SK-N-MC (cell line): ENCODE data around the gene HCN3.
A peak's percentile ranks its signal among the peaks of the same experiment; 100 is the strongest.
"Not testable (repeated sequence)": the region's sequence is repeated elsewhere in the genome, so short reads cannot be mapped to it uniquely, and the experiment has no call there.

Experiments
- DNase-seq: peaks from one replicate; pipeline ENCODE4 v3.0.0-alpha.2; 2011; ENCODE audit warnings: low read depth, low spot score
- H3K27ac ChIP-seq: fragments of 200-600 bp; sonication (generic); 2 replicates; pipeline ENCODE4 v1.5.1; 2016; ENCODE audit warnings: mixed run types
- H3K36me3 ChIP-seq: fragments of 200-600 bp; sonication (generic); 2 replicates; pipeline ENCODE4 v1.6.1; 2017; ENCODE audit warnings: antibody characterized with exemption, low read length, mixed read lengths; ENCODE audit not compliant: insufficient read depth
- H3K4me3 ChIP-seq: fragments of 200-600 bp; sonication (generic); 2 replicates; pipeline ENCODE4 v1.5.1; 2016
- H3K9ac ChIP-seq: fragments of 200-600 bp; sonication (generic); 2 replicates; pipeline ENCODE4 v1.8.0; 2017; ENCODE audit warnings: mixed run types, mixed read lengths; ENCODE audit not compliant: insufficient read length
- H3K9me3 ChIP-seq: fragments of 200-600 bp; sonication (generic); 2 replicates; pipeline ENCODE4 v1.6.1; 2017; ENCODE audit warnings: low read depth, mild to moderate bottlenecking, antibody characterized with exemption, low read length, moderate library complexity, mixed read lengths
- EZH2 ChIP-seq: fragments of 200-600 bp; sonication (generic); IDR thresholded peaks from one replicate; pipeline ENCODE4 v1.6.1; 2017; ENCODE audit warnings: antibody characterized with exemption
- FOXP2 ChIP-seq: optimal IDR thresholded peaks from 2 replicates; pipeline ENCODE3; 2011; ENCODE audit warnings: mild to moderate bottlenecking, moderate library complexity; ENCODE audit not compliant: insufficient read depth; ENCODE audit errors: extremely low read length, control extremely low read depth
- POLR2AphosphoS5 ChIP-seq: IDR thresholded peaks from 2 replicates; pipeline ENCODE4 v1.6.1; 2012; ENCODE audit warnings: mild to moderate bottlenecking, low read depth, low read length, borderline replicate concordance

Gene HCN3

GRCh38 chr1:155324717-155325602, 47.7 kb downstream of the HCN3 start:
- H3K36me3 ChIP-seq = peaks cover 3% of the 10 kb centered on the region; the same call in 1 of the 2 replicates
- TF ChIP-seq FOXP2 = no peak
- TF ChIP-seq EZH2 = no peak
- no peak for TF ChIP-seq POLR2AphosphoS5
- H3K4me3 ChIP-seq = peak overlapping the region; percentile 84
- peak overlapping the region; percentile 82 for H3K9ac ChIP-seq
- no peak for DNase-seq
- H3K9me3 ChIP-seq = no peaks in the 10 kb centered on the region
- H3K27ac ChIP-seq = no peak overlapping the region

DNA sequence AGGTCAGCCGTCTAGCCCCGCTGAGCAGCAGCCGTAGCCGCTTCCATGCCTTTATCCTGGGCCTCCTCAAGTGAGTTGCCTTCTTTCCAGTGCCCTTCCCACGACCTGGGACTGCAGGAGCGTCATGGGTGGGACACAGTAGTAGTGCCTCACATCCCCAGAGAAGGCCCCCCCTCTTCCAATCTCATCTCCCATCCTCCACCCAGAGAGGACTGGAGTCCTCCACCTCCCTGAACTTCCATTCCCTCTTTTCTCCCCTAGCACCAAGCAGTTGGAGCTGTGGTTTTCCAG, 48.3 kb downstream of the HCN3 start:
- no peak for DNase-seq
- Histone ChIP-seq H3K27ac (no peak overlapping the region), H3K4me3 (peak overlapping the region; percentile 84; the same call in 1 of the 2 replicates)

DNA sequence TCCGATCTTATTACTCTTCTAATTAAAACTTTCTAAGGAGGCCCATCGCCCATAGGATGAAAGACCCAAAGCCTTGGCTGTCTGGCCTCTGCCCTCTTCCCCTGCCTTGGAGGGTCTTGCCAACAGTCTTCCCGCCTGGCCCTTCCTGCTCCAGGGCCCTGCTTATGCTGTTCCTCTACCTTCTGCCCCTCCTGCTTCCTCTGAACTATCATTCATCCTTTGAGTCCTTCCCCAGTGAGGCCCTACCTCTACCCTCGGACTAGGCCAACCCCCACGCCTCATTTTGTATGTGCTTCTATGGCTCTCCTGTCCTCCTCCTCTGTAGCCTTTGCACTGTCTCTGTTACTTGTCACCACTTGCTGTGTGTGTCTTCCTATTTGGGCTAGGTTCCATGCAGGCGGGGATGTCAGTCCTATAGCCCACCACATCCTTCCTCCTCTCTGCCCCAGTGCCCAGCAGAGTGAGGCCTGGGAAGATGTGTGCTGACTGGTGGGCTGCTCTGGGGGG, 48.8 kb downstream of the HCN3 start:
- Histone ChIP-seq H3K9me3 (no peaks in the 10 kb centered on the region), H3K27ac (no peak overlapping the region), H3K9ac (no peak overlapping the region), H3K36me3 (peaks cover 14% of the 10 kb centered on the region), H3K4me3 (no peak overlapping the region)
- DNase-seq = no peak
- no peak for TF ChIP-seq FOXP2
- TF ChIP-seq EZH2 = no peak
- TF ChIP-seq POLR2AphosphoS5 = no peak; the same call in 1 of the 2 replicates

More for the DNA sequence above, 48.3 kb downstream of the HCN3 start:
- H3K36me3 ChIP-seq = peaks cover 9% of the 10 kb centered on the region
- no peaks in the 10 kb centered on the region for H3K9me3 ChIP-seq
- TF ChIP-seq FOXP2 = no peak
- TF ChIP-seq EZH2 = no peak
- no peak for TF ChIP-seq POLR2AphosphoS5
- no peak overlapping the region for H3K9ac ChIP-seq

GRCh38 chr1:155326631-155327037, 49.4 kb downstream of the HCN3 start:
- peaks cover 17% of the 10 kb centered on the region for H3K36me3 ChIP-seq
- no peak for DNase-seq
- no peaks in the 10 kb centered on the region for H3K9me3 ChIP-seq
- H3K4me3 ChIP-seq = no peak overlapping the region
- H3K9ac ChIP-seq = no peak overlapping the region
- no peak overlapping the region; the same call in 1 of the 2 replicates for H3K27ac ChIP-seq
- TF ChIP-seq EZH2 (no peak), FOXP2 (no peak), POLR2AphosphoS5 (no peak)

- Histone ChIP-seq H3K9me3 (no peaks in the 10 kb centered on the region), H3K27ac (no peak overlapping the region; the same call in 1 of the 2 replicates), H3K36me3 (peaks cover 17% of the 10 kb centered on the region), H3K9ac (no peak overlapping the region), H3K4me3 (no peak overlapping the region)
- TF ChIP-seq FOXP2 = no peak
- no peak for TF ChIP-seq EZH2
- TF ChIP-seq POLR2AphosphoS5 = no peak
- DNase-seq = no peak
Measured at GRCh38 chr1:155327981-155328380, 50.7 kb downstream of the HCN3 start.

GRCh38 chr1:155328856-155329255, 51.6 kb downstream of the HCN3 start:
- H3K9me3 ChIP-seq, H3K9ac ChIP-seq, DNase-seq, H3K4me3 ChIP-seq: not testable (repeated sequence)
- H3K27ac ChIP-seq = peak overlapping the region; percentile 19; the same call in 1 of the 2 replicates
- peaks cover 24% of the 10 kb centered on the region for H3K36me3 ChIP-seq

DNA sequence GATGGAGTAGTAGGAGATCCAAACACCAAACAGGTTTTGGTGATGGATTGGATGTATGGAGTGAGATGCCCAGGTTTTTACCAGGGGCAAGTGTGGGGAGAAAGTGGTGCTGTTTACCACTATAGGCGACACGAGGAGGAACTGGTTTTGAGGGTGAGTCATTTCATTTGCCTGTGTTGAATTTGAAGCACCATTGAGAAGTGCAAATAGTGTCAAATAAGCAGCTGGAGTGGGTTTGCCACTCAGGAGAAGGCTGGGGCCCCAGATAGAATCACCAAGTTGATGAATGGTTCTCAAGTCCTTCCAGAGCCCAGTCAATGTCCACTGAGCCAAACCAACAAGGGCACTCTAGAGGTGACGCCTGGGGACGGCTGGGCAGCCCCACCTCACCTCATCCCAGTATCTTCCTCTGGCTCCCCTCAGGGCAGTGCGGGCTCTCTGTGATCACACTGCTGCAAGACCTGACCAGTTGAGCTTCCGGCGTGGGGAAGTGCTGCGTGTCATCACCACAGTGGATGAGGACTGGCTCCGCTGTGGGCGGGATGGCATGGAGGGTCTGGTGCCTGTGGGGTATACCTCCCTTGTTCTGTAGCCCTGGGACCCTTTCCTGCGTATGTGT, 52.8 kb downstream of the HCN3 start:
- no peak for TF ChIP-seq EZH2
- TF ChIP-seq POLR2AphosphoS5 = no peak
- no peak for TF ChIP-seq FOXP2
- H3K9me3 ChIP-seq = no peaks in the 10 kb centered on the region
- no peak overlapping the region for H3K9ac ChIP-seq
- no peak for DNase-seq
- H3K4me3 ChIP-seq = no peak overlapping the region
- no peak overlapping the region for H3K27ac ChIP-seq
- H3K36me3 ChIP-seq = peaks cover 31% of the 10 kb centered on the region

DNA sequence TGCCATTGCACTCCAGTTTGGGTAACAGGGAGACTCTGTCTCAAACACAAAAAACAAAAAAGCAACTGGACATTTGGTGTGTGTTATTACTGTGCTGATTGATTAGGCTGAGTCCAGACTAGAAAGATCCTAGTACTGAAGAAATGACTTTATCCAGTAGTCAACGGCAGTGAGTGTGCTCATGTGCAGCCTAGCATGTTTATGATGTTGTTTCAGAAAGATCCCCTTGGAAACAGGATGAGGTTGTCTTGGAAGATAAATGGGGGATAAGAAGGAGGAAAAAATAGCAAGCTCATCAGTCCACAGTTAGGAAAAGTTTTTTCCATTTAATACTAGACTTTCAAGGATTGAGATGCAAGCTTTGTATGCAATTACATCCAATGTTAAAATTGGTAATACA, 57.7 kb downstream of the HCN3 start:
- no peak for TF ChIP-seq EZH2
- no peak for TF ChIP-seq FOXP2
- TF ChIP-seq POLR2AphosphoS5 = no peak
- peaks cover 69% of the 10 kb centered on the region for H3K36me3 ChIP-seq
- H3K9ac ChIP-seq = no peak overlapping the region

More for the DNA sequence above, 57.7 kb downstream of the HCN3 start:
- Histone ChIP-seq H3K9me3 (no peaks in the 10 kb centered on the region), H3K27ac (no peak overlapping the region), H3K4me3 (no peak overlapping the region)
- DNase-seq = no peak
